NCI-H2029 (cell line): Measurements from ENCODE around the gene MAGEF1.

Source experiments
- DNase-seq: peaks from one replicate; lab custom pipeline; 2025; lab: John Stamatoyannopoulos, UW

The MAGEF1 gene

GRCh38 chr3:184690192-184690883 is 21.5 kb downstream of the MAGEF1 start:
- no peak for DNase-seq

GRCh38 chr3:184688882-184689271 is 23.0 kb downstream of the MAGEF1 start:
- no peak for DNase-seq

GRCh38 chr3:184688251-184688881 is 23.5 kb downstream of the MAGEF1 start:
- no peak for DNase-seq

GRCh38 chr3:184687363-184688015 is 24.4 kb downstream of the MAGEF1 start:
- DNase-seq = no peak

- DNase-seq = peak; percentile 21
Measured at GRCh38 chr3:184685646-184686045, 26.2 kb downstream of the MAGEF1 start.

GRCh38 chr3:184685055-184685454 is 26.8 kb downstream of the MAGEF1 start:
- DNase-seq = no peak

GRCh38 chr3:184683900-184684560 is 27.8 kb downstream of the MAGEF1 start:
- DNase-seq = no peak

- no peak for DNase-seq
Measured at GRCh38 chr3:184683234-184683633, 28.6 kb downstream of the MAGEF1 start.

- no peak for DNase-seq
Measured at GRCh38 chr3:184682671-184683070, 29.2 kb downstream of the MAGEF1 start.

GRCh38 chr3:184680385-184681345 is 31.2 kb downstream of the MAGEF1 start:
- DNase-seq = no peak

GRCh38 chr3:184679056-184679816 is 32.6 kb downstream of the MAGEF1 start:
- DNase-seq = no peak

GRCh38 chr3:184678317-184679055 is 33.4 kb downstream of the MAGEF1 start:
- no peak for DNase-seq

GRCh38 chr3:184677344-184678316 is 34.2 kb downstream of the MAGEF1 start:
- DNase-seq = no peak

GRCh38 chr3:184676927-184677326 is 34.9 kb downstream of the MAGEF1 start:
- DNase-seq = no peak

GRCh38 chr3:184674626-184675025 is 37.2 kb downstream of the MAGEF1 start:
- no peak for DNase-seq

GRCh38 chr3:184672977-184673870 is 38.6 kb downstream of the MAGEF1 start:
- no peak for DNase-seq

- no peak for DNase-seq
Measured at GRCh38 chr3:184672335-184672734, 39.5 kb downstream of the MAGEF1 start.

- DNase-seq = no peak
Measured at GRCh38 chr3:184670091-184670602, 41.7 kb downstream of the MAGEF1 start.
